NOMO-1 treated with DMSO at 0.1 percent for 48 hours (cell line): ENCODE measurements around the gene PRODH2.
"Not testable (repeated sequence)": the region's sequence is repeated elsewhere in the genome, so short reads cannot be mapped to it uniquely, and the experiment has no call there.

Experiments
- DNase-seq: peaks from one replicate; lab custom pipeline; 2025; ENCODE audit not compliant: unreplicated experiment; lab: John Stamatoyannopoulos, UW

PRODH2 gene

GRCh38 chr19:35843676-35844481, 31.2 kb upstream of the PRODH2 start:
- no peak for DNase-seq

- no peak for DNase-seq
Observed at GRCh38 chr19:35842666-35843272, 30.1 kb upstream of the PRODH2 start.

GRCh38 chr19:35841961-35842595, 29.4 kb upstream of the PRODH2 start:
- no peak for DNase-seq

GRCh38 chr19:35836096-35836495, 23.5 kb upstream of the PRODH2 start:
- not testable (repeated sequence) for DNase-seq

GRCh38 chr19:35833972-35834371, 21.3 kb upstream of the PRODH2 start:
- no peak for DNase-seq

- DNase-seq = no peak
Observed at GRCh38 chr19:35832054-35832453, 19.4 kb upstream of the PRODH2 start.

GRCh38 chr19:35830986-35831385, 18.3 kb upstream of the PRODH2 start:
- DNase-seq = no peak

GRCh38 chr19:35828692-35829301, 16.2 kb upstream of the PRODH2 start:
- DNase-seq = peak; percentile 21

GRCh38 chr19:35824150-35824549, 11.5 kb upstream of the PRODH2 start:
- no peak for DNase-seq

GRCh38 chr19:35822579-35822978, 9.9 kb upstream of the PRODH2 start:
- DNase-seq = peak; percentile 85

GRCh38 chr19:35818445-35818844, 5.8 kb upstream of the PRODH2 start:
- DNase-seq = no peak

- DNase-seq = no peak
Observed at GRCh38 chr19:35816846-35817245, 4.2 kb upstream of the PRODH2 start.

GRCh38 chr19:35816262-35816661, 3.6 kb upstream of the PRODH2 start:
- DNase-seq = no peak

GRCh38 chr19:35813043-35813890, 622 bp upstream of the PRODH2 start:
- DNase-seq = no peak

- DNase-seq = no peak
Observed at GRCh38 chr19:35811317-35812219, 1.1 kb downstream of the PRODH2 start.

GRCh38 chr19:35807633-35808032, 5.0 kb downstream of the PRODH2 start:
- no peak for DNase-seq

GRCh38 chr19:35806597-35806996, 6.0 kb downstream of the PRODH2 start:
- DNase-seq = no peak

GRCh38 chr19:35805526-35806102, 7.0 kb downstream of the PRODH2 start:
- no peak for DNase-seq

GRCh38 chr19:35801828-35802227, 10.8 kb downstream of the PRODH2 start:
- no peak for DNase-seq
